Right lobe of liver (tissue), 6 donors: ENCODE measurements around the gene ACADL. TPM values are rescaled to one million over a fixed set of nuclear protein-coding genes. Genes with fewer than 3 reads are reported as not detected.
A peak's percentile ranks its signal among the peaks of the same experiment; 100 is the strongest.

Experiments
- ATAC-seq, 4 donors: fragments of 200-7000 bp; cut with Tn5 transposase; one replicate each; pipeline ENCODE4 v1.9.1; 2020; ENCODE audit warnings: mild to moderate bottlenecking in 4 of 4, moderate library complexity in 4 of 4
- DNase-seq, 3 donors: peaks; one replicate each; pipeline ENCODE4 v3.0.0-alpha.2; 2020
- H3K27ac ChIP-seq, 3 donors: fragments of 200-600 bp; one replicate each; pipeline ENCODE4 v1.8.0; 2022
- H3K27me3 ChIP-seq, 2 donors: fragments of 200-600 bp; one replicate each; pipeline ENCODE4 v1.8.0; 2022
- H3K36me3 ChIP-seq, 4 donors: fragments of 200-600 bp; sonication (generic) in 1 of 4; one replicate each; pipeline versions ENCODE4 v1.5.1 to v1.8.0; 2017 to 2022; ENCODE audit warnings: control low read depth in 1 of 4
- H3K4me1 ChIP-seq, 4 donors: fragments of 200-600 bp; sonication (generic) in 1 of 4; one replicate each; pipeline versions ENCODE4 v1.5.1 to v1.8.0; 2017 to 2022; ENCODE audit warnings: control low read depth in 1 of 4
- H3K4me3 ChIP-seq, 3 donors: fragments of 200-600 bp; one replicate each; pipeline ENCODE4 v1.8.0; 2022
- H3K9me3 ChIP-seq, 4 donors: fragments of 200-600 bp; sonication (generic) in 1 of 4; one replicate each; pipeline versions ENCODE4 v1.5.1 to v1.8.0; 2017 to 2022; ENCODE audit warnings: control low read depth in 1 of 4
- CTCF ChIP-seq, 4 donors: fragments of 200-600 bp in 3 of 4; fragments of 450-650 bp in 1 of 4; IDR thresholded peaks; one replicate each; pipeline versions ENCODE4 v1.5.1 to v1.8.0; 2016 to 2022; ENCODE audit warnings: antibody characterized with exemption in 4 of 4, mild to moderate bottlenecking in 2 of 4
- POLR2A ChIP-seq: fragments of 450-650 bp; IDR thresholded peaks from one replicate; pipeline ENCODE4 v1.6.1; 2017; ENCODE audit warnings: antibody characterized with exemption, mild to moderate bottlenecking
- WGBS: methylation state at CpG from one replicate; pipeline ENCODE4 v1.1.6; 2018; ENCODE audit warnings: low coverage, low lambda C conversion rate; ENCODE audit not compliant: insufficient coverage; ENCODE audit errors: missing lambda C conversion rate; 5-methylcytosine and 5-hydroxymethylcytosine counted together
- intact Hi-C, 2 donors: fragments of 100-400 bp; cut with DNase I; formaldehyde crosslinking; loops; one replicate each; pipeline versions ENCODE4 v1.11.2 to v1.14.1; 2022
- total RNA-seq, 6 experiments: library from RNA; depleted of rRNA in 2 of 6; stranded (reverse); fragments of >200 nt in 2 of 6; fragmentation: NEBNext Ultra II Directional in 3 of 6; extraction: Animal tissue kit (Norgen Biotek cat#: 25700) in 3 of 6; gene quantifications; one replicate each; pipeline versions ENCODE4 v1.1.0 to v1.2.4, GENCODE V29; 2016 to 2023
- donor health status: DM: no; HTN: yes; CAD: no.
- donor health status: DM: no; HTN: no; CAD: no.
- donor health status: DM: no; HTN: no; CAD: no.
- donor health status: DM: no; HTN: yes; CAD: no.
- donor health status: DM: no; HTN: yes; CAD: no.

ACADL gene
- total RNA-seq, 6 experiments from 2014 or later: 13.4 to 30.2 (median 22.3) TPM

- WGBS: 66% methylated on average over 7 of the region's 7 CpGs
- intact Hi-C loops: loop anchor here in 1 of 2 donors (10.0 kb wide), 1 partner anchor 142 kb away; no protein-coding TSS in a partner anchor
- DNase-seq (no peak), ATAC-seq (no peak)
- no peaks in the 10 kb centered on the region for H3K9me3 ChIP-seq
- H3K27ac ChIP-seq: no peak overlapping the region
- no peaks in the 10 kb centered on the region for H3K4me1 ChIP-seq
- no peak overlapping the region for H3K4me3 ChIP-seq
- H3K27me3 ChIP-seq: no peaks in the 10 kb centered on the region
- TF ChIP-seq POLR2A (no peak), CTCF (IDR thresholded peaks at IDR 0.05) (no peak)
- no peaks in the 10 kb centered on the region for H3K36me3 ChIP-seq
These were observed 27.7 kb upstream of the ACADL start for GRCh38 chr2:210252699-210253606.

GRCh38 chr2:210250622-210251021 is 25.4 kb upstream of the ACADL start:
- H3K4me3 ChIP-seq: no peak overlapping the region
- no peak overlapping the region for H3K27ac ChIP-seq
- no peak for ATAC-seq
- H3K4me1 ChIP-seq: no peaks in the 10 kb centered on the region
- no peaks in the 10 kb centered on the region for H3K36me3 ChIP-seq
- WGBS: 27% methylated on average over 1 of the region's 1 CpG
- intact Hi-C loops: loop anchor here in 1 of 2 donors (10.0 kb wide), 1 partner anchor 144 kb away; no protein-coding TSS in a partner anchor
- DNase-seq: no peak
- no peaks in the 10 kb centered on the region for H3K9me3 ChIP-seq
- no peaks in the 10 kb centered on the region for H3K27me3 ChIP-seq
- TF ChIP-seq POLR2A (no peak), CTCF (IDR thresholded peaks at IDR 0.05) (no peak)

- no peak overlapping the region for H3K27ac ChIP-seq
- ATAC-seq (peak in 2 of 4 donors; percentile 28 to 48), DNase-seq (no peak)
- no peaks in the 10 kb centered on the region for H3K9me3 ChIP-seq
- no peak for TF ChIP-seq POLR2A
- TF ChIP-seq CTCF (IDR thresholded peaks at IDR 0.05): no peak
- no peaks in the 10 kb centered on the region for H3K27me3 ChIP-seq
- intact Hi-C loops: no loop called here
- no peak overlapping the region for H3K4me3 ChIP-seq
- H3K4me1 ChIP-seq: peaks cover 0 to 35% (median 5%) of the 10 kb centered on the region in 4 donors
- 79% methylated on average over 3 of the region's 3 CpGs for WGBS
- H3K36me3 ChIP-seq: no peaks in the 10 kb centered on the region
These were observed 8.2 kb upstream of the ACADL start for GRCh38 chr2:210233487-210233886.

- no peaks in the 10 kb centered on the region for H3K36me3 ChIP-seq
- H3K27ac ChIP-seq: peak overlapping the region; percentile 12 to 89 (median 79)
- DNase-seq (no peak), ATAC-seq (peak; percentile 74 to 81 (median 79))
- no peak overlapping the region for H3K4me3 ChIP-seq
- H3K4me1 ChIP-seq: peaks cover 0 to 57% (median 6%) of the 10 kb centered on the region in 4 donors
- H3K9me3 ChIP-seq: no peaks in the 10 kb centered on the region
- intact Hi-C loops: no loop called here
- TF ChIP-seq CTCF (IDR thresholded peaks at IDR 0.05): no peak
- no peak for TF ChIP-seq POLR2A
- H3K27me3 ChIP-seq: no peaks in the 10 kb centered on the region
These were observed 5.7 kb upstream of the ACADL start for GRCh38 chr2:210230984-210231383.
